Keratinocyte (primary cell): Measurements from ENCODE around the gene LIPF. TPM values are rescaled to one million over a fixed set of nuclear protein-coding genes. Genes with fewer than 3 reads are reported as not detected.

Experiments
- DNase-seq: peaks from one replicate; pipeline ENCODE4 v3.0.0-alpha.2; 2011; ENCODE audit warnings: low read depth, missing footprints, low spot score
- FAIRE-seq: peaks from 2 replicates; lab custom pipeline; 2011; peaks lifted over from hg19 to GRCh38; lab: Jason Lieb, UNC
- H2AFZ ChIP-seq: 2 replicates; pipeline ENCODE4 v1.6.0; 2012; ENCODE audit warnings: low read length, control low read depth, inconsistent platforms; ENCODE audit not compliant: control insufficient read depth
- H3K27ac ChIP-seq: 2 replicates; pipeline ENCODE4 v1.5.1; 2011; ENCODE audit warnings: low read length; ENCODE audit not compliant: control insufficient read depth, insufficient read depth
- H3K27me3 ChIP-seq: 3 replicates; pipeline ENCODE4 v1.6.0; 2011; ENCODE audit warnings: low read length; ENCODE audit not compliant: control insufficient read depth, insufficient read depth; ENCODE audit errors: extremely low read depth
- H3K36me3 ChIP-seq, 2 experiments: 2 replicates in 1 of 2; 3 replicates in 1 of 2; pipeline ENCODE4 v1.5.1; 2011; ENCODE audit warnings: low read length in 2 of 2, mild to moderate bottlenecking in 1 of 2; ENCODE audit not compliant: control insufficient read depth in 2 of 2, insufficient read depth in 2 of 2; ENCODE audit errors: extremely low read depth in 1 of 2
- H3K4me1 ChIP-seq: 3 replicates; pipeline ENCODE4 v1.5.1; 2011; ENCODE audit warnings: low read length; ENCODE audit not compliant: control insufficient read depth, insufficient read depth; ENCODE audit errors: extremely low read depth
- H3K4me2 ChIP-seq: 3 replicates; pipeline ENCODE4 v1.6.0; 2011; ENCODE audit warnings: low read depth, low read length; ENCODE audit not compliant: control insufficient read depth, insufficient read depth; ENCODE audit errors: extremely low read depth
- H3K4me3 ChIP-seq, 3 experiments: fragments of 200-600 bp in 1 of 3; sonication (generic) in 1 of 3; 2 replicates in 2 of 3; 3 replicates in 1 of 3; pipeline ENCODE4 v1.5.1; 2011 to 2016; ENCODE audit warnings: low read length in 3 of 3, mild to moderate bottlenecking in 3 of 3, control low read depth in 2 of 3, inconsistent platforms in 1 of 3, low read depth in 1 of 3, mixed read lengths in 1 of 3, mixed run types in 1 of 3, moderate library complexity in 1 of 3; ENCODE audit not compliant: control insufficient read depth in 2 of 3, insufficient read depth in 2 of 3; ENCODE audit errors: extremely low read depth in 1 of 3
- H3K79me2 ChIP-seq: 2 replicates; pipeline ENCODE4 v1.6.0; 2012; ENCODE audit warnings: low read length; ENCODE audit not compliant: control insufficient read depth, insufficient read depth
- H3K9ac ChIP-seq: 3 replicates; pipeline ENCODE4 v1.6.0; 2011; ENCODE audit warnings: low read length; ENCODE audit not compliant: control insufficient read depth, insufficient read depth; ENCODE audit errors: extremely low read depth
- H3K9me1 ChIP-seq: 3 replicates; pipeline ENCODE4 v1.6.0; 2011; ENCODE audit warnings: low read length; ENCODE audit not compliant: control insufficient read depth, insufficient read depth; ENCODE audit errors: extremely low read depth
- H3K9me3 ChIP-seq: 2 replicates; pipeline ENCODE4 v1.5.1; 2012; ENCODE audit warnings: low read depth, low read length; ENCODE audit not compliant: control insufficient read depth
- H4K20me1 ChIP-seq: 3 replicates; pipeline ENCODE4 v1.6.0; 2011; ENCODE audit warnings: low read length; ENCODE audit not compliant: control insufficient read depth, insufficient read depth; ENCODE audit errors: extremely low read depth
- EZH2 ChIP-seq: IDR thresholded peaks from one replicate; pipeline ENCODE4 v1.6.1; 2012; ENCODE audit warnings: inconsistent platforms, mild to moderate bottlenecking, low read length, moderate library complexity
- dilution Hi-C: fragments of 300-500 bp; cut with MboI; formaldehyde crosslinking; loops from one replicate; pipeline ENCODE4 v1.7.0; 2020; ENCODE audit warnings: low sequenced_read_pairs; ENCODE audit not compliant: extremely low pct_ligation_motif_present
- polyA plus RNA-seq, 5 experiments: library from polyadenylated mRNA; depleted of rRNA in 3 of 5; stranded (reverse) in 3 of 5; stranded (forward) in 1 of 5; unstranded in 1 of 5; fragments of >200 nt; gene quantifications; 1 replicate in 1 of 5; 2 replicates in 3 of 5; 3 replicates in 1 of 5; pipeline versions ENCODE4 v1.2.1 to v1.2.3, GENCODE V29; 2011 to 2012; ENCODE audit warnings: missing spikeins in 2 of 5, low read depth in 1 of 5, low replicate concordance in 1 of 5
- TF ChIP-seq, protein P1 (sequence below), 3 experiments: IDR thresholded peaks in 1 of 3; conservative IDR thresholded peaks in 1 of 3; optimal IDR thresholded peaks in 1 of 3; 2 replicates in 2 of 3; 3 replicates in 1 of 3; pipeline versions ENCODE3 to v1.5.1; 2011; ENCODE audit warnings: low read length in 3 of 3, mild to moderate bottlenecking in 3 of 3, moderate library complexity in 2 of 3, control low read depth in 1 of 3, inconsistent platforms in 1 of 3; ENCODE audit not compliant: insufficient read depth in 2 of 3; ENCODE audit errors: extremely low read depth in 1 of 3

LIPF gene
- polyA plus RNA-seq, 1 donor (not counting 4 experiments of a cell fraction or from before 2014, with no cell fraction given): not detected

DNA sequence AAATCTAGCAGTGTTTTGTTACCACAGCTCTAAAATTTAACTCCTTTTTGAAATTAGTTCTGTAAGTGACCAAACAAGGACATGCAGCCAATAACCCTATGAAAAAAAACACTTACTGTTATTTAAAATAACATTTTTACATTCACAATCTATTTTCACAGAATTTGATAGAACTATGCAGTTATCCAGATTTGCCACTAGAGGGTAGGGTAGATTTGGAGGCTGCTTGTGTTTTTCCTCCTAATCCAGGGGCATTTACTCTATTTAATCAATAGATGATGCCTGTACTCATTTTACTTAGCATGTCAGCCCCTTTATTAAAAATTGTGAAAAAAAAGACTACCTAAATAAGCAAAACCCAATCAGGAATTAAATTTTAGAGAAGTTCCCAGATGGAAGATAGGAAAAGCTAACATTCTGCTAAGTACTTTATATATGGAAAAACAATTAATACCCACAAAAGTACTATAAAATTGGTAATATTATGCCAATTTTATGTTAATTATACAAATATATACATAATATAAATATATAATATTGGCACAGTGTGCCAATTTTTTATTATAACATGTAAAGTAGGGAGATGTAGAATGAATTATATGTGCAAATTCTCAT lies 23.7 kb downstream of the LIPF start:
- H3K9me1 ChIP-seq: no peaks in the 10 kb centered on the region
- no peaks in the 10 kb centered on the region for H3K36me3 ChIP-seq
- TF ChIP-seq, protein P1, sequence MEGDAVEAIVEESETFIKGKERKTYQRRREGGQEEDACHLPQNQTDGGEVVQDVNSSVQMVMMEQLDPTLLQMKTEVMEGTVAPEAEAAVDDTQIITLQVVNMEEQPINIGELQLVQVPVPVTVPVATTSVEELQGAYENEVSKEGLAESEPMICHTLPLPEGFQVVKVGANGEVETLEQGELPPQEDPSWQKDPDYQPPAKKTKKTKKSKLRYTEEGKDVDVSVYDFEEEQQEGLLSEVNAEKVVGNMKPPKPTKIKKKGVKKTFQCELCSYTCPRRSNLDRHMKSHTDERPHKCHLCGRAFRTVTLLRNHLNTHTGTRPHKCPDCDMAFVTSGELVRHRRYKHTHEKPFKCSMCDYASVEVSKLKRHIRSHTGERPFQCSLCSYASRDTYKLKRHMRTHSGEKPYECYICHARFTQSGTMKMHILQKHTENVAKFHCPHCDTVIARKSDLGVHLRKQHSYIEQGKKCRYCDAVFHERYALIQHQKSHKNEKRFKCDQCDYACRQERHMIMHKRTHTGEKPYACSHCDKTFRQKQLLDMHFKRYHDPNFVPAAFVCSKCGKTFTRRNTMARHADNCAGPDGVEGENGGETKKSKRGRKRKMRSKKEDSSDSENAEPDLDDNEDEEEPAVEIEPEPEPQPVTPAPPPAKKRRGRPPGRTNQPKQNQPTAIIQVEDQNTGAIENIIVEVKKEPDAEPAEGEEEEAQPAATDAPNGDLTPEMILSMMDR (optimal IDR thresholded peaks at IDR 0.05 in 1 of 3, IDR thresholded peaks at IDR 0.05 in 1 of 3, conservative IDR thresholded peaks at IDR 0.05 in 1 of 3; ENCODE audit: extremely low read depth in 1 of 3, insufficient read depth in 2 of 3, low read length in 3 of 3): peak in 2 of 3 experiments; percentile 65 to 66
- TF ChIP-seq EZH2: no peak
- H4K20me1 ChIP-seq: no peaks in the 10 kb centered on the region
- dilution Hi-C loops: no loop called here
- no peak overlapping the region for H3K27ac ChIP-seq
- no peaks in the 10 kb centered on the region for H3K27me3 ChIP-seq
- DNase-seq (no peak), FAIRE-seq (no peak)
- no peak overlapping the region for H3K9ac ChIP-seq
- no peak overlapping the region for H2AFZ ChIP-seq
- H3K4me1 ChIP-seq: no peaks in the 10 kb centered on the region
- no peaks in the 10 kb centered on the region for H3K9me3 ChIP-seq
- no peak overlapping the region for H3K4me3 ChIP-seq
- H3K79me2 ChIP-seq: no peaks in the 10 kb centered on the region
- no peak overlapping the region for H3K4me2 ChIP-seq

DNA sequence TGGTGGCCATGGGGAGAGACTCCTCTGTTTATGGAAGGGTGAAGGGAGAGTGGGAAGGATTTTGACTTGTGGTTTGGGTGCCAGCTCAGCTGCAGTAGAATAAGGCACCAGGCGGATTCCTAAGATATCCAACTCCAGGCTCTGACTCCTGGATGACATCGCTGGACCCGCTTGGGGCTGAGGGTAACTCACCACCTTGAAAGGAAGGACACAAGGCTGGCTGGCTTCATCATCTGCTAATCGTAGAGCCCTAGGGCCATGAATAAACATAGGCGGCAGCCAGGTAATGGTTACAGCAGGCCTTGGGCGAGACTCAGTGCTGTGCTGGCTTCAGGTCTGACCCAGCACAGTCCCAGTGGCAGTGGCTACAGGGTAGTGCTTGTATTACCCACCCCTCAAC lies 25.1 kb downstream of the LIPF start:
- Histone ChIP-seq H3K27me3 (no peaks in the 10 kb centered on the region), H3K4me1 (peaks cover 5% of the 10 kb centered on the region), H3K4me3 (no peak overlapping the region), H4K20me1 (no peaks in the 10 kb centered on the region), H3K79me2 (no peaks in the 10 kb centered on the region), H3K9ac (no peak overlapping the region), H3K4me2 (no peak overlapping the region), H3K9me3 (no peaks in the 10 kb centered on the region), H3K27ac (no peak overlapping the region), H3K36me3 (no peaks in the 10 kb centered on the region), H2AFZ (no peak overlapping the region), H3K9me1 (no peaks in the 10 kb centered on the region)
- TF ChIP-seq EZH2: no peak
- dilution Hi-C loops: no loop called here
- DNase-seq (no peak), FAIRE-seq (no peak)
